ENCODE results near the gene DLL3. TPM values are rescaled to one million over a fixed set of nuclear protein-coding genes. Genes with fewer than 3 reads are reported as not detected.
"Not testable (repeated sequence)": the region's sequence is repeated elsewhere in the genome, so short reads cannot be mapped to it uniquely, and the experiment has no call there.

The DLL3 gene, protein sequence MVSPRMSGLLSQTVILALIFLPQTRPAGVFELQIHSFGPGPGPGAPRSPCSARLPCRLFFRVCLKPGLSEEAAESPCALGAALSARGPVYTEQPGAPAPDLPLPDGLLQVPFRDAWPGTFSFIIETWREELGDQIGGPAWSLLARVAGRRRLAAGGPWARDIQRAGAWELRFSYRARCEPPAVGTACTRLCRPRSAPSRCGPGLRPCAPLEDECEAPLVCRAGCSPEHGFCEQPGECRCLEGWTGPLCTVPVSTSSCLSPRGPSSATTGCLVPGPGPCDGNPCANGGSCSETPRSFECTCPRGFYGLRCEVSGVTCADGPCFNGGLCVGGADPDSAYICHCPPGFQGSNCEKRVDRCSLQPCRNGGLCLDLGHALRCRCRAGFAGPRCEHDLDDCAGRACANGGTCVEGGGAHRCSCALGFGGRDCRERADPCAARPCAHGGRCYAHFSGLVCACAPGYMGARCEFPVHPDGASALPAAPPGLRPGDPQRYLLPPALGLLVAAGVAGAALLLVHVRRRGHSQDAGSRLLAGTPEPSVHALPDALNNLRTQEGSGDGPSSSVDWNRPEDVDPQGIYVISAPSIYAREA
- 0.09 TPM in 1 of 2 replicates, not detected in the other for total RNA-seq (ENCODE audit: low replicate concordance)

GRCh38 chr19:39498798-39499642, at the start of gene DLL3:
TSS of gene DLL3 (plus strand) at chr19:39498947. CDS start at chr19:39498975, 28 bp downstream.
- TF ChIP-seq, protein P1, sequence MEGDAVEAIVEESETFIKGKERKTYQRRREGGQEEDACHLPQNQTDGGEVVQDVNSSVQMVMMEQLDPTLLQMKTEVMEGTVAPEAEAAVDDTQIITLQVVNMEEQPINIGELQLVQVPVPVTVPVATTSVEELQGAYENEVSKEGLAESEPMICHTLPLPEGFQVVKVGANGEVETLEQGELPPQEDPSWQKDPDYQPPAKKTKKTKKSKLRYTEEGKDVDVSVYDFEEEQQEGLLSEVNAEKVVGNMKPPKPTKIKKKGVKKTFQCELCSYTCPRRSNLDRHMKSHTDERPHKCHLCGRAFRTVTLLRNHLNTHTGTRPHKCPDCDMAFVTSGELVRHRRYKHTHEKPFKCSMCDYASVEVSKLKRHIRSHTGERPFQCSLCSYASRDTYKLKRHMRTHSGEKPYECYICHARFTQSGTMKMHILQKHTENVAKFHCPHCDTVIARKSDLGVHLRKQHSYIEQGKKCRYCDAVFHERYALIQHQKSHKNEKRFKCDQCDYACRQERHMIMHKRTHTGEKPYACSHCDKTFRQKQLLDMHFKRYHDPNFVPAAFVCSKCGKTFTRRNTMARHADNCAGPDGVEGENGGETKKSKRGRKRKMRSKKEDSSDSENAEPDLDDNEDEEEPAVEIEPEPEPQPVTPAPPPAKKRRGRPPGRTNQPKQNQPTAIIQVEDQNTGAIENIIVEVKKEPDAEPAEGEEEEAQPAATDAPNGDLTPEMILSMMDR (IDR thresholded peaks at IDR 0.05; ENCODE audit: insufficient read depth, low read length) = no peak
- no peak for DNase-seq (ENCODE audit: low read depth)
- H3K4me3 ChIP-seq (ENCODE audit: low read depth, low read length) = peak within 1 kb of the TSS; percentile 31

GRCh38 chr19:39449116-39449797, 49.5 kb upstream of the DLL3 start:
- DNase-seq (ENCODE audit: low read depth) = no peak
- TF ChIP-seq, protein P1 (IDR thresholded peaks at IDR 0.05; ENCODE audit: insufficient read depth, low read length) = no peak
- no peak overlapping the region for H3K4me3 ChIP-seq (ENCODE audit: low read depth, low read length)

DNA sequence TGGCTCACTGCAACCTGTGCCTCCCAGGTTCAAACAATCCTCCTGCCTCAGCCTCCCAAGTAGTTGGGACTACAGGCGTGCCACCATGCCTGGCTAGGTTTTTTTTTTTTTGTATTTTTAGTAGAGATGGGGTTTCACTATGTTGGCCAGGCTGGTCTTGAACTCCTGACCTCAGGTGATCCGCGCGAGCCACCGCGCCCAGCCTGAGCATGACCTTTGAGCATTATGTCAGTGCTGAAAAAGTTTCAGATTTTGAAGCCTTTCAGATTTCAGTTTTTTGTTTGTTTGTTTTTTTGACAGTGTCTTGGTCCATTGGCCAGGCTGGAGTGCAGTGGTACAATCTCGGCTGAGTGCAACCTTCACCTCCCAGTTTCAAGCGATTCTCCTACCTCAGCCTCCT, 47.5 kb upstream of the DLL3 start:
- not testable (repeated sequence) for H3K4me3 ChIP-seq (ENCODE audit: low read depth, low read length); DNase-seq (ENCODE audit: low read depth)

GRCh38 chr19:39463403-39463802, 35.3 kb upstream of the DLL3 start:
- no peak overlapping the region for H3K4me3 ChIP-seq (ENCODE audit: low read depth, low read length)
- no peak for DNase-seq (ENCODE audit: low read depth)
- TF ChIP-seq, protein P1 (IDR thresholded peaks at IDR 0.05; ENCODE audit: insufficient read depth, low read length) = no peak

DNA sequence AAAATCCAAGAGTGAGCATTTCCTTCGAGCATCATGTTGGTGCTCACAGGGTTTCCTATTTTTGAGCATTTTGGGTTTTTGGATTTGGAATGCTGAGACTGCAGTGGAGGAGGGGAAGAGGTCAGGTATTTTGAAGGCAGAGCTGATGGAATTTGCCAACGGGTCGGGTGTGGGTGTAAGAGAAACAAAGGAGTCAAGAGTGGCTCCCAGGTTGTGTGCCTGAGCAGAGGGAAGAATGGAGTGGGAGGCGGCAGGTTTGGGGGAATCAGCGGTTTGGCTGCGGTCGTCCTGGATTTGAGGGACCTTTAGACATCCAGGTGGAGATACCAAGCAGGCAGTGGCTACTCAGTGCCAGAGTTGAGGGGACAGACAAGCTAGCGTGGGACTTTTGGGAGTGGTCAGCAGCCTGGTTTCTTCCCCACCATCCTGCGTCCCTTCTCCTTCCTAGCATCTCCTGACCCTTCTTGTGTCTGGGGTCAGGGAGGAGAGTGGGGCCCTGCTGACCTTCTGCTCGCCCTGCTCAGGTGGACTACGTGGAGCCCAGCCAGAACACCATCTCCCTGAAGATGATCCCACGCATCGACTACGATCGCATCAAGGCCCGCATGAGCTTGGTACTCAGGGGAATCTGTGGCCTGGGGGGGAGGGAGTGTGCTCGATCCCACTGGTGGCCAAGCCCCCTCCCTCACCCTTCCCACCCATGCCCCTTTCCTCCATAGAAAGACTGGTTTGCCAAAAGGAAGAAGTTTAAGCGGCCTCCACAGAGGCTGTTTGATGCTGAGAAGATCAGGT, 32.6 kb upstream of the DLL3 start:
- TF ChIP-seq, protein P1 (IDR thresholded peaks at IDR 0.05; ENCODE audit: insufficient read depth, low read length) = no peak
- no peak for DNase-seq (ENCODE audit: low read depth)
- no peak overlapping the region for H3K4me3 ChIP-seq (ENCODE audit: low read depth, low read length)

DNA sequence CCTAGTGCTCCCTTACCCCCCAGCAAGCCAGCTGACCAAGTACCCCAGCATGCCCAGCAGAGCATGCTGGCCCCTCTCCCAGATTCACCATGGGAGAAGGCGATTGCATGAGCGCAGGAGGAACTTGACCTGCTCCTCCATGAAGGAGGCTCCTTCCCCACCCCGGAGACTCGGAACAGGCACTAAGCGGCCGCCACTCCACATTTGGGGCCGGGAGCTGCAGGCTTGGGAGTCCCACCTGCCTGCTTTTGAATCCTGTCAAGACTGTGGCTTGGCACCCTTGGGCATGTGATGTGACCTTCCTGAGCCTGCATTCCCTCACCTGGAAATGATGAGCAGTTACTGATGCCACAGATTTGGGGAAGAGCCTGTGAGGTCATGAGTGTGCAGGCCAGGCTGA, 30.8 kb upstream of the DLL3 start:
- H3K4me3 ChIP-seq (ENCODE audit: low read depth, low read length) = no peak overlapping the region
- TF ChIP-seq, protein P1 (IDR thresholded peaks at IDR 0.05; ENCODE audit: insufficient read depth, low read length) = no peak
- no peak for DNase-seq (ENCODE audit: low read depth)

Data from fibroblast of the aortic adventitia (primary cell).